ENCODE measurements around the gene TPD52L2. TPM values are rescaled to one million over a fixed set of nuclear protein-coding genes. Genes with fewer than 3 reads are reported as not detected.
"Not testable (repeated sequence)": the region's sequence is repeated elsewhere in the genome, so short reads cannot be mapped to it uniquely, and the experiment has no call there.

Gene TPD52L2
- polyA plus RNA-seq, 3 donors = 137 to 167 (median 144) TPM

DNA sequence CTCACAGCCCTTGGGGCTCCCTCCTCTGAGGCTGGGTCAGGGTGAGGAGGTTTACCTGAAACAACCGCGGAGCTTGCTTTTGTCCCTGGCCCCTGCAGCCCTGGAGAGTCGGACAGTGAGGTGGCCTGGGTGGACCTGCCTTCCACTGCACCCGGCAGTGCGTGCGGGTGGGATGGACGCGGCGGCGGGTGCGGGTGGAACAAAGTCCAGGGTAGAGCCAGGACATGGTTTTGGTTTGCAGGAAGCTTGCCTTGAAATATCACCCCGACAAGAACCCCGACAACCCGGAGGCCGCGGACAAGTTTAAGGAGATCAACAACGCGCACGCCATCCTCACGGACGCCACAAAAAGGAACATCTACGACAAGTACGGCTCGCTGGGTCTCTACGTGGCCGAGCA, 64.0 kb downstream of the TPD52L2 start:
- no peak overlapping the region for H2AFZ ChIP-seq (ENCODE audit: insufficient read depth, low read depth, low read length, poor library complexity, severe bottlenecking)
- Mint-ChIP-seq H3K27me3 (ENCODE audit: low read depth in 3 of 3) (peaks cover 0 to 3% (median 0%) of the 10 kb centered on the region in 3 donors), H3K4me3 (no peak overlapping the region), H3K36me3 (peaks cover 69 to 94% of the 10 kb centered on the region in 2 donors), H3K4me1 (no peaks in the 10 kb centered on the region), H3K9me3 (peaks cover 0 to 3% (median 0%) of the 10 kb centered on the region in 7 donors), H3K27ac (no peak overlapping the region)
- H3K4me2 ChIP-seq (replicated peaks; ENCODE audit: extremely low read depth, low read length, poor library complexity, severe bottlenecking) = no peak overlapping the region
- no peak overlapping the region for H3K4me3 ChIP-seq (replicated peaks in 1 of 3; ENCODE audit: low read depth in 2 of 3, low read length in 3 of 3)
- H3K36me3 ChIP-seq (replicated peaks in 1 of 2; ENCODE audit: control insufficient read depth in 1 of 2, insufficient read depth in 2 of 2, low read length in 2 of 2) = peaks cover 78 to 98% of the 10 kb centered on the region in 2 donors
- TF ChIP-seq CTCF (IDR thresholded peaks at IDR 0.05) = no peak
- no peak overlapping the region for H3K9ac ChIP-seq (ENCODE audit: insufficient read depth, low read length, poor library complexity, severe bottlenecking)
- peaks cover 100% of the 10 kb centered on the region for H4K20me1 ChIP-seq (ENCODE audit: insufficient read depth, low read length)
- no peaks in the 10 kb centered on the region for H3K27me3 ChIP-seq (ENCODE audit: control insufficient read depth in 2 of 2, insufficient read depth in 2 of 2, low read length in 2 of 2)
- no peak overlapping the region for H3K27ac ChIP-seq (ENCODE audit: low read depth in 1 of 2, low read length in 2 of 2)
- intact Hi-C loops (cut with micrococcal nuclease) = no loop called here
- H3K4me1 ChIP-seq (ENCODE audit: control insufficient read depth in 1 of 2, insufficient read depth in 2 of 2, low read length in 2 of 2) = no peaks in the 10 kb centered on the region
- no peak for DNase-seq
- 95% methylated on average over 26 of the region's 26 CpGs for WGBS (ENCODE audit: insufficient coverage)
- peaks cover 98% of the 10 kb centered on the region for H3K79me2 ChIP-seq (ENCODE audit: insufficient read depth, low read length)
- no peaks in the 10 kb centered on the region for H3K9me3 ChIP-seq (replicated peaks in 1 of 2; ENCODE audit: control insufficient read depth in 1 of 2, insufficient read depth in 1 of 2, low read length in 2 of 2)

DNA sequence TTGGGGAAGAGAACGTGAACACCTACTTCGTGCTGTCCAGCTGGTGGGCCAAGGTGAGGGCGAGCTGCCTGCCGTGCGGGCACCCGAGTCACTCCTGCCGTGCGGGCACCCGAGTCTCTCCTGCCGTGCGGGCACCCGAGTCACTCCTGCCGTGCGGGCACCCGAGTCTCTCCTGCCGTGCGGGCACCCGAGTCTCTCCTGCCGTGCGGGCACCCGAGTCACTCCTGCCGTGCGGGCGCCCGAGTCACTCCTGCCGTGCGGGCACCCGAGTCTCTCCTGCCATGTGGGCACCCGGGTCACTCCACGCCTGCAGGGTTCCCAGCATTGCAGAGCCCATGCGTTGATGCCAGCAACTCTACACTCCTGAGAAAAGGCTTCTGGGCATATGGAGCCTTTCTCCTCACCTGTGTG, 64.4 kb downstream of the TPD52L2 start:
- Histone ChIP-seq H3K79me2 (ENCODE audit: insufficient read depth, low read length) (peaks cover 98% of the 10 kb centered on the region), H3K36me3 (replicated peaks in 1 of 2; ENCODE audit: control insufficient read depth in 1 of 2, insufficient read depth in 2 of 2, low read length in 2 of 2) (peaks cover 82 to 98% of the 10 kb centered on the region in 2 donors), H4K20me1 (ENCODE audit: insufficient read depth, low read length) (peaks cover 100% of the 10 kb centered on the region)
- 98% methylated on average over 31 of the region's 31 CpGs for WGBS (ENCODE audit: insufficient coverage)
- H3K9me3 Mint-ChIP-seq; H3K4me2 ChIP-seq (replicated peaks; ENCODE audit: extremely low read depth, low read length, poor library complexity, severe bottlenecking); H3K4me1 ChIP-seq (ENCODE audit: control insufficient read depth in 1 of 2, insufficient read depth in 2 of 2, low read length in 2 of 2); H3K4me3 ChIP-seq (replicated peaks in 1 of 3; ENCODE audit: low read depth in 2 of 3, low read length in 3 of 3); H3K4me3 Mint-ChIP-seq; DNase-seq; intact Hi-C loops (cut with micrococcal nuclease); H3K4me1 Mint-ChIP-seq; H3K9ac ChIP-seq (ENCODE audit: insufficient read depth, low read length, poor library complexity, severe bottlenecking); H3K27ac ChIP-seq (ENCODE audit: low read depth in 1 of 2, low read length in 2 of 2); H3K27me3 Mint-ChIP-seq (ENCODE audit: low read depth in 3 of 3); H3K9me3 ChIP-seq (replicated peaks in 1 of 2; ENCODE audit: control insufficient read depth in 1 of 2, insufficient read depth in 1 of 2, low read length in 2 of 2); H2AFZ ChIP-seq (ENCODE audit: insufficient read depth, low read depth, low read length, poor library complexity, severe bottlenecking); H3K27me3 ChIP-seq (ENCODE audit: control insufficient read depth in 2 of 2, insufficient read depth in 2 of 2, low read length in 2 of 2): not testable (repeated sequence)
- Mint-ChIP-seq H3K36me3 (peaks cover 69 to 97% of the 10 kb centered on the region in 2 donors), H3K27ac (peak overlapping the region in 2 of 7 donors; percentile 61 to 78)
